HepG2 (cell line): ENCODE results near the gene BCL2L1. TPM values are rescaled to one million over a fixed set of nuclear protein-coding genes. Genes with fewer than 3 reads are reported as not detected.

Experiments used
- BCL6 ChIP-seq: IDR thresholded peaks from 2 replicates; pipeline ENCODE4 v1.6.1; 2016; ENCODE audit warnings: missing genetic modification reagents, missing compliant biosample characterization
- FOXP1 ChIP-seq, 2 experiments: fragments of 450-650 bp in 1 of 2; IDR thresholded peaks; 2 replicates each; pipeline ENCODE4 v1.6.1; 2017 to 2018; ENCODE audit warnings: antibody characterized with exemption in 1 of 2
- KDM2A ChIP-seq: sonication (generic); formaldehyde crosslinking; IDR thresholded peaks from 2 replicates; pipeline ENCODE4 v1.4.0; 2020; ENCODE audit warnings: low read depth, missing genetic modification reagents, borderline replicate concordance
- KDM3A ChIP-seq: IDR thresholded peaks from 2 replicates; pipeline ENCODE4 v1.6.1; 2018; ENCODE audit warnings: low read depth, missing compliant biosample characterization
- NCOA2 ChIP-seq: sonication (generic); formaldehyde crosslinking; IDR thresholded peaks from 2 replicates; pipeline ENCODE4 v1.8.0; 2022; ENCODE audit warnings: inconsistent platforms
- NFKBIZ ChIP-seq: IDR thresholded peaks from 2 replicates; pipeline ENCODE4 v1.6.1; 2018; ENCODE audit warnings: missing genetic modification reagents, missing compliant biosample characterization
- ZBTB26 ChIP-seq: IDR thresholded peaks from 2 replicates; pipeline ENCODE4 v1.6.1; 2016; ENCODE audit warnings: missing compliant biosample characterization, missing genetic modification reagents, borderline replicate concordance
- ZNF10 ChIP-seq: sonication (generic); formaldehyde crosslinking; IDR thresholded peaks from 2 replicates; pipeline ENCODE4 v1.4.0; 2020; ENCODE audit warnings: mild to moderate bottlenecking, low read depth, missing genetic modification reagents, borderline replicate concordance
- ZNF317 ChIP-seq: sonication (generic); formaldehyde crosslinking; IDR thresholded peaks from 2 replicates; pipeline ENCODE4 v1.5.0; 2020; ENCODE audit warnings: mild to moderate bottlenecking, missing genetic modification reagents
- ZNF318 ChIP-seq: sonication (generic); formaldehyde crosslinking; IDR thresholded peaks from 2 replicates; pipeline ENCODE4 v1.4.0; 2020; ENCODE audit warnings: mild to moderate bottlenecking, missing genetic modification reagents
- ZNF414 ChIP-seq: sonication (generic); formaldehyde crosslinking; IDR thresholded peaks from 2 replicates; pipeline ENCODE4 v1.5.0; 2020; ENCODE audit warnings: missing genetic modification reagents
- ZNF549 ChIP-seq: sonication (generic); formaldehyde crosslinking; IDR thresholded peaks from 2 replicates; pipeline ENCODE4 v1.5.0; 2020; ENCODE audit warnings: missing genetic modification reagents
- ZNF749 ChIP-seq: sonication (generic); formaldehyde crosslinking; IDR thresholded peaks from 2 replicates; pipeline ENCODE4 v1.8.0; 2022; ENCODE audit warnings: mild to moderate bottlenecking, missing genetic modification reagents, moderate library complexity, borderline replicate concordance
- ZSCAN12 ChIP-seq: sonication (generic); formaldehyde crosslinking; IDR thresholded peaks from 2 replicates; pipeline ENCODE4 v1.9.0; 2021; ENCODE audit warnings: mild to moderate bottlenecking, missing genetic modification reagents
- ZSCAN31 ChIP-seq: sonication (generic); formaldehyde crosslinking; IDR thresholded peaks from 2 replicates; pipeline ENCODE4 v1.5.0; 2020; ENCODE audit warnings: low read depth, mild to moderate bottlenecking, missing genetic modification reagents
- polyA plus RNA-seq, 8 experiments: library from polyadenylated mRNA; depleted of rRNA in 3 of 8; stranded (reverse) in 7 of 8; unstranded in 1 of 8; fragments of >200 nt; fragmentation: Illumina TruSeq in 4 of 8; extraction: Trizol in 4 of 8; gene quantifications; 2 replicates each; pipeline versions ENCODE4 v1.2.1 to v1.2.3, GENCODE V29; 2011 to 2016; ENCODE audit warnings: low read depth in 4 of 8, missing spikeins in 1 of 8, mixed read lengths in 1 of 8; ENCODE audit not compliant: insufficient read depth in 1 of 8
- total RNA-seq, 5 experiments: library from RNA; depleted of rRNA; stranded (reverse); fragments of >200 nt; fragmentation: Illumina TruSeq; extraction: Trizol; gene quantifications; 2 replicates each; pipeline ENCODE4 v1.2.3, GENCODE V29; 2016; ENCODE audit warnings: low read depth in 1 of 5

BCL2L1 gene
- total and polyA plus RNA-seq, 2 of the 13 experiments (the other 11 are each of a cell fraction or from before 2014, with no cell fraction given), result 164 to 258 TPM

GRCh38 chr20:31679357-31680285 is 43.0 kb downstream of the BCL2L1 start (continued):
- TF ChIP-seq ZNF318 (CRISPR knock-in tag) (no peak), BCL6 (CRISPR knock-in tag) (no peak), ZNF749 (CRISPR knock-in tag) (0 out of 2 replicates have a peak, but pooled peaks have one; percentile 14), KDM3A (CRISPR knock-in tag) (peak; percentile 75; the same call in 1 of the 2 replicates), FOXP1 (IDR thresholded peaks at IDR 0.05) (no peak), FOXP1 (CRISPR knock-in tag; IDR thresholded peaks at IDR 0.05) (0 out of 2 replicates have a peak, but pooled peaks have one; percentile 15), ZBTB26 (CRISPR knock-in tag) (peak; percentile 27; the same call in 1 of the 2 replicates), NFKBIZ (0 out of 2 replicates have a peak, but pooled peaks have one; percentile 48), ZNF317 (no peak), NCOA2 (CRISPR knock-in tag) (peak; percentile 38; the same call in 1 of the 2 replicates), ZNF414 (CRISPR knock-in tag) (no peak), ZSCAN12 (0 out of 2 replicates have a peak, but pooled peaks have one; percentile 14), ZSCAN31 (no peak), KDM2A (CRISPR knock-in tag) (peak; percentile 56; the same call in 1 of the 2 replicates), ZNF549 (CRISPR knock-in tag) (0 out of 2 replicates have a peak, but pooled peaks have one; percentile 76), ZNF10 (CRISPR knock-in tag) (no peak)
